AG09319 (cell line): Measurements from ENCODE around the gene PTPN12.
"Not testable (repeated sequence)": the region's sequence is repeated elsewhere in the genome, so short reads cannot be mapped to it uniquely, and the experiment has no call there.

Source experiments
- DNase-seq: peaks from one replicate; pipeline ENCODE4 v3.0.0-alpha.2; 2010; ENCODE audit warnings: low read depth; ENCODE audit errors: extremely low read depth
- CTCF ChIP-seq: IDR thresholded peaks from 2 replicates; pipeline ENCODE4 v1.5.1; 2011; ENCODE audit warnings: low read depth, mild to moderate bottlenecking, inconsistent platforms, low read length, moderate library complexity

The PTPN12 gene

GRCh38 chr7:77516085-77516484, 21.0 kb upstream of the PTPN12 start:
- no peak for TF ChIP-seq CTCF
- no peak for DNase-seq

- no peak for DNase-seq
- no peak for TF ChIP-seq CTCF
Measured at GRCh38 chr7:77520261-77520660, 16.8 kb upstream of the PTPN12 start.

- not testable (repeated sequence) for DNase-seq
Measured at GRCh38 chr7:77521537-77521936, 15.6 kb upstream of the PTPN12 start.

- no peak for DNase-seq
- no peak for TF ChIP-seq CTCF
Measured at GRCh38 chr7:77524731-77525130, 12.4 kb upstream of the PTPN12 start.

- no peak for TF ChIP-seq CTCF
- no peak for DNase-seq
Measured at GRCh38 chr7:77525231-77525630, 11.9 kb upstream of the PTPN12 start.

- no peak for DNase-seq
Measured at GRCh38 chr7:77528368-77528767, 8.7 kb upstream of the PTPN12 start.

GRCh38 chr7:77529279-77529678, 7.8 kb upstream of the PTPN12 start:
- DNase-seq = no peak
- TF ChIP-seq CTCF = no peak

More at GRCh38 chr7:77528368-77528767, 8.7 kb upstream of the PTPN12 start:
- TF ChIP-seq CTCF = no peak

- no peak for DNase-seq
- TF ChIP-seq CTCF = no peak
Measured at GRCh38 chr7:77531038-77531437, 6.1 kb upstream of the PTPN12 start.
